CD4-positive, alpha-beta T cell treated with Interleukin-4 for 1 hour (primary cell): Measurements from ENCODE around the gene GRID1.

Source experiments
- DNase-seq, 2 donors: peaks; one replicate each; pipeline ENCODE4 v3.0.0-alpha.2; 2020 to 2022

GRID1 gene

DNA sequence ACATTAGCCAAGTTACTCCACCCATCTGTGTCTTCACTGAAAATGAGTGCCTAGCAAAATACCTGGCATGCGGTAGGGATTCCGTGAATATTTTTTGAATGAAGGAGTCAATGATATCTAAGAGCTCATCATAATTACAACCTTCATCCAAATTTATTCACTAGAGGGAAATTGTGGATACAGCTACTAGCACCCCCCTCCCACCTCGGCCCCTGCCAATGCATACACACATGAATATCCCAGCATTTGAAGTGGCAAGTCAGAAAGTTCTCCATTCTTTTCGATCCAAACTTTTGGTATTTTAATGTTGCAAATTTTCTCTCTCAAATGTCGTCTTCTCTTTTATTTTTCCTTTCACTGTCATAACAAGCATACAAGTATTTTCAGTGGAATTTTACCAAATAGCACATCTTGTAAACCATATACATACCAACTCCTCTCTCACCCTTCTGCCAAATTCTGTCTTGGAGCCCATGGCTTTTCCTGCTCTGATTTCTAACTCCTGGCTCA, 164.3 kb downstream of the GRID1 start:
- DNase-seq: no peak

DNA sequence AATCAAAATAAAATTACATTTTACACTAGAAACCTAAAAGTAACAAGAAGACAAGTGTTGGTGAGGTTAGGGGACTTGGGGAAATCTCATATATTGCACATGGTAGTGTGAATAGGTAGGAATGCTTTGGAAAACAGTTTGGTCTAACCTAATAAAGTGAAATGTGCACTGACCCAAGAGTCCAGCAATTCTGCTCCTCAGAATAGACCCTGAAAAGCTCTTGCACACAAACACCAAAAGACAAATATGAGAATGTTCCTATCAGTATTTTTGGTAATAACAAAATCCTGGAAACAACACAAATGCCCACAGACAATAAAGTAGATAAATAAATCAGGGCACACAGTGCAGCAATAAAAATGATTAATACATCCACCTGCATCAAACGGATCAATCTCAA, 165.7 kb downstream of the GRID1 start:
- DNase-seq: no peak

DNA sequence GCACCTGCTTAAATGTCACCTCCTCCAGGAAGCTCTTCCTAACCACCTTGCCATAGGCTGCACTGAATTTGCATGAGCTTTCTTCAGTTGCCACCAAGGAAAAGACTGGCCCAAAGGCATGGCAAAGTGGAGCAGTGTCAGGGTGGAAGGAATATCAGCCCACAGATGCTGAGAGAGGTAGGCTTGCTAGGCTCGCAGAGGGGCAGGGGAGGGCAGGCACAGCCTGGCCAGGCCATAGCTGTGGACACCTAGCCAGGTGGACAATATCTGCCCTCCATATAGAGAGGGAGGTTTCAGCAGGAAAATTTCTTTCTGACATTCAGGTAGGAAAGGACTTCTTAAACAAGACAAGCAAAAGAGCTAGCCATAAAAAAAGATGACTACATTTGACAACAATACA, 166.3 kb downstream of the GRID1 start:
- no peak for DNase-seq

DNA sequence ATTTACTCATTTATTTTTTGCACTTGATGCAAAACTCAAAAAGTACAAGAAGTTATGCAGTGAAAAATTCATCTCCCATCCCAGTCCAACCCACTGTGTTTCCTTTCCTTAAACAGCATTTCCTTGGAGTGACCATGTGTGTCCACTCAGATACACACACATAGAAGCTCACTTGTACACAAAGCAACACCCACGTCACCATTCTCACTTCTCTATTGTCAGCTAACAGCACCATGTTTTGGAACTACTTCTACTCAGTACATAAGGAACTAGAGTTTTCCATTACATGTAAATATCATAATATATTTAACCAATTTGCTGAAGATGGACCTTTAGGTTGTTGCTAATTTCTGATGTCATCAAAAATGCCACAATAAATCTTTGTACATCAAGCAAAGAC, 167.6 kb downstream of the GRID1 start:
- no peak for DNase-seq

DNA sequence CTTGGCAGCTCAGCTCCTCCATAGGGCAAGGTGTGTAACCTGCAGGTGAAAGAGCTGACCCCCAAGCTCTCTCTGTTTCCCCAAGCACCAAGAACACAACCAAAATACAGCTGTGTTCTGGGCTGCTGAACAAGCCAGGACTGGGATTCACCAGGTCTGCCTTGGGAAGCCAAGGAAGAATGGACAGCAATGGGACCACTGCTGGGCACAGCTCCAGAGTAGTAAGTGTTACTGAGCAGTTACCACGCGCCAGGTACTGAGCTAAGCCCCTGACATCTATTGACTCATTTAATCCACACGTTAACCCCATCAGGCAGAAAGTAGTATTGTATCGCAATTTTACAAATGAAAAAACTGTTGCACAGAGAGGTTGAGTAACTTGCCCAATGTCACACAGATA, 168.3 kb downstream of the GRID1 start:
- no peak for DNase-seq

DNA sequence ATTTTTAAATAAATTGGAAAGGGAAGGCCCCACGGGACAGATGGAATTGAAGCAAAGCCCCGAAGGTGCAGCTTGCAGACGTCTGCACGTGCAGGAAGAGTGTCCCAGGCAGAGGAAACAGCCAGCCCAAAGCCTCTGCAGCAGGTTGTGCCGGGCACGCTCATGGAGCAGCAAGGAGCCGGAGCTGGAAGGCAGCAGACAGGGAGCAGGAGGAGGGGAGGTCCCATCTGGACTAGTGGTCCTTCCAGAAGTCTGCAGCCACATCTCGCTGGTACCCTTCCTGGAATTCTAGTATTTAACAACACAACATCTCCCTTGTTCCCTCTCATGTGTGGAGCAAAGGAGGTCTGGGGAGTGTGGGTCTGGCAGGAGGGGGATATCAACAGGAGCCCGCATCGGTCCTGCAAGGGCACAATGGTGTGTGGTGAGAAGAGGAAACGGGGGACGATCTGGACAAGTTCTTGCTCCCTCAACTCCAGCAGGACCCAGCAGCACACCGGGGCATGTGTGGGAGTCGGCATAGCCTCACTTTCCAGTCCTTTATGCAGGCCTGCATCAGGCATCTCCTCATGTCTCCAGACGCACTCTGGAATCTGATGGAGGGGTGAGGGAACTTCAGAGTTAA, 169.3 kb downstream of the GRID1 start:
- no peak for DNase-seq

DNA sequence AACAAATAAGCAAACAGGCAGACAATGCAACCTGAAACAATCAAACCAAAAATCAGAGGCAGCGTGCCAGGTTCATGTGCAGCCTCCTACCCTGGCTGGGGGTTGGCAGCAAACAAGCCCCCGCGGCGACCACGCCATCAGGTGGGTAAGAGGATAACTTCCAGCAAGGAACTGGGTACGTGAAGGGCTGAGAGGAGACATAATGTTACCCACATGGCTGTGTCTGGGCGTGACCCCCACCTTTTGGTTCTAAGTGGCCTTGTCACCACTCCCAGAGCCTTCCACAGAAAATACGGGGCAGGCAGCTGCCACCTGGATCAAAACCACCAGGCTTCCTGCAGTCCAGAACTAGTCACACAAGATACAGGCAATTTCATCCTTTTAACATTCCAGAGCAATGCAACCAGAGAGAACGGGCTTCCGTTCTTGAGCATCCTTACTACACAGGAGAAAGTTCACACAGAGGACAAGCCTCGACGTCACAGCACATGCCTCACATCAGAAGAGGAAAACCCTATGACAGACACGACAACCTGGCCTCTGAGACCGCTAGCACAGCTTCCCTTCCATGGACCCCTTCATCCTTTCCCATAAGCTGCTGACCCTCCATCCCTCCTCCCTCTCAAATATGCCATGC, 171.0 kb downstream of the GRID1 start:
- DNase-seq: no peak

DNA sequence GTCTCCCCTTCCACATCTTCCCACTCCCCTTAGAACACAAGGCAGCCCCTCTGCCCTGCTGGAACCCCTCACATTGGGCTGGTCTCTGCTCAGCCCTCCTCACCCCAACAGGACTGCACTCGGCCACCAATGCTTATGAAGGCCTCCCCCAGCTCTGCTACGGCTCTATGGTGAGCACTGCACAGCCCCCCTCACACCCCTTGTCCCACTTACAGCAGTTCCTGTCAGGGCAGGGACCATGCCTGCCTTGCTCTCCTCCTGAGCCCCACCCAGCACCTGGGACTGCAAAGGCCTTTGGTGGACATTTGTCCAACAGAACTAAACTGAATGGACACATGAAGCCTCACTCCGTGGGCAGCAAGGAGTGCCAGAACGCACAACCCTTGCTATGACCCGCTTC, 171.9 kb downstream of the GRID1 start:
- no peak for DNase-seq

DNA sequence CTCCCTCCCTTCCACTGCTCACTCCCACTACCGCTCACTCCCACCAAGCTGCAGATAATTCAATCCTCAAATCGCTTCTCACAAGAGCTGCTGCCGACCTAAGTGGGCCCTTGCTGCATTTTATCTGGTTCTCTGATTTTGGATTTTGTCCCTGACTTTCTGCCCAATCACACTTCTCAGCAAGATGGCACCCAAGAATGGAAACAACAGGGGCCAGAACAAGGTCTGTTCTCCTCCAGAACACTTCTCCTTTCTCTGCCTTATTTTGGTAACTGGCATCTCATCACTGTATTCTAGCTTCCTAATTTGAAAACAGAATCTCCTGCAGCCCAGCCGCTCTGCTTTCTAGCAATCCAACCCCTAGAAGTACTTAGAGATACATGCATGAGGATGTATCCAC, 172.8 kb downstream of the GRID1 start:
- DNase-seq: no peak

DNA sequence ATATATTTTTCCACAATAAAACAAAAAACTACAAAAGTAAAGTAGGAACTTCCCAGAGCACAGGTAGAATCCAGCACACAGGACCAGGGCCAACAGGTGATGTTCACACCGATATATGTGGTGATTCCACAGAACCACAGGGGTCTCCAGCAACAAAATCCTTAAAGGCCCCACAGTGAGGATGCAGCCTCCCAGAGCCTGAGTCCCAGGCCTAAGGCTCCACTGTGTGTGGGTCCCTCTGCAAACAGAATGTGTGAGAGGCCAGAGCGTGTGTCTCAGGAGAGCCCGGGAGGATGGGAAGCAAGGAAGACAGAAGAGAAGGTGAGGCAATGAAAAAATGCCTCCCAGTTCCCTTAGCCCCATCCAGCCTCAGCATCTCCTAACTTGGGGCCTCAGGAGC, 173.9 kb downstream of the GRID1 start:
- no peak for DNase-seq

DNA sequence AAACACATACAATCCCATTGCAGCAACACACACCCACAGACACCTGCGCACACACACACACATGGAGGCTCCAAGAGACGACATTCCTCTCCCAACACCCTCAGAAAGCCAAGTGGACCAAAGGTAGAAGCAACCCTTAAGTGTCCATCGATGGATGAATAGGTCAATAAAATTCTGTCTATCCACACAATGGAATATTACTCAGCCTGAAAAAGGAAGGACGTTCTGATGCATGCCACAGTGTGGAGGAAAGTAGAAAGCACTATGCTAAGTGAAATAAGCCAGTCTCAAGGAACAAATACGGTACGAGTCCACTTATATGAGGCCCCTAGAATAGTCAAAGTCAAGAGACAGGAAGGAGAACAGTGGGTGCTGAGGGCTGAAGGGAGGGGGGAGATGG, 174.4 kb downstream of the GRID1 start:
- no peak for DNase-seq

DNA sequence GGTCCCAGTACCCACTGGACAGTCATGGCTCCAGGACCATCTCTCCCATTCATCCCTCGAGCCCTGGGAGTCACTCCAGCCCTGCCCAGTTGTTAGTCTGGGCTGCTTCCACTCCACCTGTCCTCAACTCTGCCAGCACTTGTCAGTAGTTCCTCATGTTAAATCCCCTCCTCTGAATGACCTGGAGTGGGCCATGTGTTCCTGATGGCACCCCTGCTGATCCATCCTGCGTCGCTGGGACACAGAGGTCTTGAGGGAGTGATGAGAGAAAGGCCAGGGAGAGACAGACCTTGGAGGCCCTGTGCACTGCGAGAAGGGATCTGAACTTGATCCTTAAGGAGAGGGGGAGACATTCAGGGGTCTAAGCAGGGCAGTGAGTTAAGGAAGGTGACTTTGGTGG, 174.9 kb downstream of the GRID1 start:
- DNase-seq: no peak

DNA sequence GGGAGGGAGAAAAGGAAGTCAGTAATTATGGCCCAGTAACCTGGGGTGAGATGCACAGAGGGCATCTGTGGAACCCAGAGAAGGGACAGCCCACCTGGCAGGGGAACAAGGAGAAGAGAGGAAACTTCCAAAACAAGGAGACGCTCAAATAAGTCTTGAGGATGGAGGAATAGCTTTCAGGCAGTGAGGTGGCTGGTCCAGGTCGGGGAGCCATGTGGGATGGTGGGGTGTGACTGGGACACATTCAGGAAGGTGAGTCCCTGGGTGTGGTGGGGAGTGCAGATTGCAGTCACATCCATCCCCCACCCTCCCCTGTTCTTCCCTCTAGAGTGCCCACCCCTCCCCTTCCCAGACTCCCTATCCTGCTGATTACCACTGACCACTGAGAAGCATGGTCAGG, 175.4 kb downstream of the GRID1 start:
- no peak for DNase-seq

DNA sequence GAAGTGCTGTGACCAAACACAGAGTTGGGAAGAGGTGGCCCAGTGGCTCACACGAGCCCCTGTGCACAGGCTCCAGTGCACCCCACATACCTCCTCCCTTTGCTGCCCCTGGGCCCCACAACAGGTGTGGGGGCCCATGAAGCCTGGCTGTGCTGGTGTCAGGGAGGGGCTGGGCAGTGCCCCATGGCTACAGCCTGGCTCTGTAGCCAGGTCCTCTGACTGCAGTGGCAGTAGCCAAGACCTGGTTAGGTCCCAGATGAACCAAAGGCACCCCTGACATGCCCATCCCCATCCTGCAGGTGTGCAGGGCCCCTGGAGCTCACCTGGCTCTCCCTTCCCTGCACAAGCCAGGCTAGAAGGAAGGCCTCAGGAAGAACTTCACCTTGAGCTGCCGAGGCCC, 176.3 kb downstream of the GRID1 start:
- DNase-seq: no peak

DNA sequence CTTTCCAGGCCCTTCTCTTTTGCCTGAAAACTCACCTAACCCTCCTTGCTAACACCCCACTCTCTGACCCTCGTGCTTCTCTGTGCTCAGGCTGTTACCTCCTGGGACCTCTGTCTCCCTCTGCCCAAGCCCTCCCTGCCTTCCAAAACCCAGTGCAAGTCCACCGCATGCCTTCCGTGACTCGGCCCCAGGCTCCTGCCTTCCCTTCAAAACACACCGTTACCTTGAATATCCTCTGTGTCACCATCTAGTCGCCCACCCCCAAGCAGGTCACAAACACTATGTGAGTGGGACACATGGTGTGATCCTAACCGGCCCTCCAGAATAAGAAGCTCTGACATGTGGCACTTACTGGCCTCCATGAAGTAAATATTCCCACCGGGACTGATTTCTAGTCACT, 176.7 kb downstream of the GRID1 start:
- DNase-seq: no peak

DNA sequence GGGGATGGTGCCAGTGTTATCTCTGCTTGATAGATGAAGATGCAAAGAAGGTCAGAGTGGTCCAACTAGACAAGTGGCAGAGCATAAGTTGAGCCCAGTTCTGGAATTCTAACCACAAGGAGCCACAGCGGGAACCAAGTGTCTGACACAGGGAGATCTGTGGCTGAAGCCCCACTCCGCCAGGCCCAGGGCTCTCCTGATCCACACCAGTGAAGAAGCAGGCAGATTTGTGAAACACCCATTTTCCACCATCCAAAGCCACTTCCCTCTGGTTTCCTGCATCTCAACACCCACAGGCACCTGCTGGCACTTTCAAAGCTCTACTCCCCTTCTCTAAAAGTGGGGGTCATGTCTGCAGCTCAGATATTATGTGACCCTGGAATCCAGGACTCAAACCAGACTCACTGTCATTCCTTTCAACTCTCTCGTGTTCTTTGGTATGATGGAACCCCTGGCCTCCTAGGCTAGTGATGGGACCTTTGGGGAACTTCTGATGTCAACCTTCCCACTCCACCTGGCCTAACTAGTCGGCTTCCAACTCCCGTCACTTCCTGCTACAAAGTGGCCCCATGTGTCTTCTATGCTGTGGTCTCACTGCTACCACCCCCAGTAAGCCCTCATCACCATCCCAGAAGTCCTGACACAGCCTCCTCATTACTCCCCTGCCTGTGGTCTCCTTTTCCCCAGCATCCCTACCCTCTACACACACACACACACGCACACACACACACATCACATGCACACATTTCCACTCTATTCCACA, 177.6 kb downstream of the GRID1 start:
- no peak for DNase-seq

DNA sequence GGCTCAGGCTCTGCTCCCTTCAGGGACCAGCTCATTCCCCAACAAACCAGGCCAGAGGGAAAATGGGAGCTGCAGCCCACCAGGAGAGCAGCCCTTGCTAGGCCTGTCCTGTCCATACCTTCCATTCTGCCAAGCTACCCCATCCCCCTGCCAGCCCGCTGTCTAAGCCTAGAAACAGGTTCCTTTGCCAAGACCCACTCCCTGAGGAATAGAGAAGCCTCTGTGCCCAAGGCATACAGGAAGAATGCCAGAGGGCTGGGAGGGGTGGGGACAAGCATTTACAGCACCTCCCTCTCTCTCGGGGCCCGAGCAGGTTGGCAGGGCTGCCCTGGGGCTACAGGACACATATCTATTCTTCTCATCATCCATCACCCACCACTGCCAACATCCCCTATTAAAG, 178.3 kb downstream of the GRID1 start:
- no peak for DNase-seq

DNA sequence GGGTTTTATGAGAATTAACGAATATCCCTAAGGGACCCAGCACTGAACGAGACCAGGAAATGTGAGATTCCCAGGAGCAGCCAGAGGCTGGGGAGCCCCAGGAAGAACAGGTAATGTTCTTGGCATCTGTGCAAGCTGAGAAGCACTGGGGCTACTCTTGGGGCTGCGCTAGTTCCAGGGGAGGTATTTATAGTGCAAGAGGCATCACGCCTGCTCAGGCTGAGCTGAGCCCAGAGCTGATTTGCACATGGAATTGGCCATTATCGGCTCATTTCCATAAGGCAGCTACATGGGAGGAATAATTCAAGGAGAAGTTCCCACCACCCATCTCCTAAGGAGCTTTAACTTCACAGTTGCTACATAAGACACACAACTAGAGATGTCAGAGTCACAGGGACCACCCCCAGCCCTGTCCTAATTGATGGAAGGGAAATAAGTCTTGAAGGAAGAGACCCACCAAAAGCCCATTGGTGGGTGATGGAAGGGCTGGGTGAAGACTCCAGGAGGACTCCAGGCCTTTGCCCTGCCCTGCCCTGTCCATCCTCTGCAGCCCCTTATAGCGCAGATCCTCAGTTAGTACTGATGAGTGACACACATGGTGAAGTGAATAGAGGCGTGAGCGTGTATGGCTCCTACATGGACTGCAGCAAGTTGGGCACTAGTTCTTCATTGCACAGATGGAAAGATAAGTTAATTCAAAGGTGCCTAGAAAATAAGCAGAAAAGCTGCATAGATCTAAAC, 178.9 kb downstream of the GRID1 start:
- no peak for DNase-seq

DNA sequence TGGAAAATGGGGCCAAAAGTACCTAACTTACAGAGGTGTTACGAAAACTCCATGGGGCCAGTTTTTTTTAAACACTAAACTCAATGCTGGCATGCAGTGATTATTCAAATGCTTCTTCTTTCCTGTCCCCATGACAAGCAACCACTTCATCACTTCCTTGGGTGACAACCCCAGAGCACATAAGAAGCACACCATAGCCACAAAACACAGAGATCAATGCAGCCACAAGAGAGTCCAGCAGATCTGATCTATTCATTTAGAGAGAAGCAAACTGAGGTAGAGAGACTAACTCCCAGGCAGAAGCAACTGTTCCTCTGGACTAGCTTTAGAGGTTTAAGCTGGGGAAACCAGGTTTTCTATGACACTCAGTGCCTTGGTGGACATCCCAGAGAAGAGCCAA, 180.0 kb downstream of the GRID1 start:
- DNase-seq: no peak

DNA sequence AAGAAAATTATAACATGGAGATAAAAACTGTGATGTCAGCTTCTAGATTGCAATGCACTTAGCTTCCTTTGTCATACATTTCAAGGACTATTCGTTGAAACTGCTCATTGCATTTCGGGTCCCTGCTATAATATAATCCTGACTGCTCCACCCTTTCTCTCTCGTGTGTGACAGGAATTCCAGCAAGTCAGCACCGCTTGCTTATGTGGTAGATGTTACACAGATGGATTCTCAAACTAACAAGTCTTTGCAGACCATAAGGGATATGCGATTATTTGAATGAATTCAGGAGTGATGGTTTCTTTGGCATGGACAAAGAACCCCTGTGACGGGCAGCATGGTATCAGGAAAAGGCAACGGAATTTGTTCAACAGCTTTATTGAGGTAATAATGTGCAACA, 184.0 kb downstream of the GRID1 start:
- no peak for DNase-seq

DNA sequence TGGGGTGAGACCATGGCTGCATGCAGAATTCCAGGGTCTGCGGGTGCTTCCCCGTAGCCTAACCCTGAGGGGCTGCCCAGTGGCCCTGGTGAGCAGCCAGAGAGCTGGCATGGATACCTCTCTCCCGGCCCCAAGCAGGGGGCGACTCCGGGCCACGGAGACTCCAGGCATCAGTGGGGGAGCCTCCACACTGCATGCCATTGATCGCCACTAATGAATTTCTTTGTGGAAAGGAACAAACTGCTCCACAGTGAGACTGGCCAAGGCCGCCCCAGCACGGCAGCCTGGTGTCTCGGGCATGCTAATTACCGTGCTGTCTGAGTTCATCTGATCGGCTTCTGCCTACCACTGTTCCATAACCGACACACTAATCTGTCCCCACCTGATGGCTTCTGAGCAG, 184.4 kb downstream of the GRID1 start:
- no peak for DNase-seq

DNA sequence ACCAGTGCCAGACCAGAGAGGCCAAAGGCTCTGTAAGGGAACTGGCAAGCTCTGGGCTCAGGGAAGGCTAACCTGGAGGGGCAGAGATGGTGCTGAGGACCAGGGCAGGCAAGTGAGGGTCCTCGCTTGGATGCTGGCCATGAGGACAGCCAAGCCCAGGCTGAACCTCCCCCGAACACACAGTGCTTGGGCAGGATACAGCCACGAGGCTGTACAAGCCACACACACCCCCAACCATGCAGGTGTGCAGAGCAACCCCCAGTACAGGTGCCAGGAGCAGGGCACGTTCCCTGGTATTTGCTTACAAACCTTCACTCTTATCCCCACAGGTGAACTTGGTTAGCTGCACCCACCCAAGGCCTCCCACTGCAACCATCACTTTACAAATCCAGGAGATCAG, 185.7 kb downstream of the GRID1 start:
- no peak for DNase-seq

DNA sequence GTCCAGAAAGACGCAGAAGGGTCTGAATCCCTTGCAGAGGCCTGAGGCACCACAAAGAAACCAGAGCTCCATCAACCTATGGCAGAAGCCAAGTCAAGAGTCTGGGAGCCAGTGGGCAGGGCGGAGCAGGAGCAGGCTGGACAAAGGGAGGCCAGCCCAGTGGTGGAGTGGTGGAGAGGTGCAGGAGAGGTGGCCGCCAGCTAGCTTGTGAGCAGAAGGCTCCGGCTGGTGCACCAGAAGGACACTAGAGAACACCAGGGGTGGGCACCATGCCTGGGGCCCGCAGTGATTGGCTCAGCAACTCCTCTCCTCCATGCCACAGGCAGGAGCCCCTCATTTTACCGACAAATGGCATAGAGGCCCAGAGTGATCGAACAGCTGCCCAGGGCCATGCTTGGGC, 186.6 kb downstream of the GRID1 start:
- no peak for DNase-seq

DNA sequence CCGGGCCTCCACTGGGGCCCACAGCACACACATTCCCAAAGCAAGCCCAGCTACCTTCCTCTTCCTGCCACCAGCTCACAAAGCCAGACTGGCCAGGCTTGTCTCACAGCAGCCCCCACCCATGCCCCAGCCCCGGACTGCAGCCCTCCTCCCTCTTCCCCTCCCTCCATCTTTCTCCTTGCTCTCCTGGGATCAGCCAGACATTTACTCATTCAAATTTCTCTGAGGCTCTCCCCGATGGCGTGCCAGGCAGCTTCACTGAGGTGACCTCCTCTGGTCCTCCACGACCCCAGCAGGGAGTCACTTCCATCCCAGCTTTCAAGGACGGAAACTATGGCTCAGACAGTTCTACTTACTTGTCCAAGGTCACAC, 187.5 kb downstream of the GRID1 start:
- no peak for DNase-seq
